SK-N-SH treated with all-trans-retinoic acid at 6 μM for 48 hours (cell line): Measurements from ENCODE around the gene ADAMTSL1.

ENCODE experiments used
- ATAC-seq: fragments of 200-7000 bp; cut with Tn5 transposase; 3 replicates; pipeline ENCODE4 v1.9.1; 2020; ENCODE audit warnings: mild to moderate bottlenecking, moderate library complexity
- ARNTL ChIP-seq: fragments of 450-650 bp; formaldehyde crosslinking; IDR thresholded peaks from 2 replicates; pipeline ENCODE4 v1.5.0; 2020; ENCODE audit warnings: low read depth, mild to moderate bottlenecking, moderate library complexity, borderline replicate concordance
- BACH2 ChIP-seq: fragments of 250-450 bp; sonication (Bioruptor Pico); IDR thresholded peaks from 2 replicates; pipeline ENCODE4 v1.9.0; 2021; ENCODE audit warnings: mild to moderate bottlenecking, borderline replicate concordance
- CSDC2 ChIP-seq: fragments of 250-450 bp; sonication (Bioruptor Pico); IDR thresholded peaks from 2 replicates; pipeline ENCODE4 v1.5.0; 2020; ENCODE audit warnings: mild to moderate bottlenecking, moderate library complexity
- ISL1 ChIP-seq: fragments of 250-450 bp; sonication (Bioruptor Pico); IDR thresholded peaks from 2 replicates; pipeline ENCODE4 v2.1.2; 2022; ENCODE audit warnings: mild to moderate bottlenecking, moderate library complexity
- OSR1 ChIP-seq: fragments of 250-450 bp; sonication (Bioruptor Pico); IDR thresholded peaks from 2 replicates; pipeline ENCODE4 v1.8.0; 2022; ENCODE audit warnings: moderate library complexity, mild to moderate bottlenecking, inconsistent platforms
- PPARA ChIP-seq: fragments of 250-450 bp; sonication (Bioruptor Pico); IDR thresholded peaks from 2 replicates; pipeline ENCODE4 v1.5.0; 2020; ENCODE audit warnings: mild to moderate bottlenecking, borderline replicate concordance
- RARB ChIP-seq: fragments of 250-450 bp; sonication (Bioruptor Pico); IDR thresholded peaks from 2 replicates; pipeline ENCODE4 v1.8.0; 2021; ENCODE audit warnings: mild to moderate bottlenecking, moderate library complexity
- SNAI2 ChIP-seq: fragments of 250-450 bp; sonication (Bioruptor Pico); IDR thresholded peaks from 2 replicates; pipeline ENCODE4 v1.5.0; 2020; ENCODE audit warnings: mild to moderate bottlenecking, moderate library complexity
- TOX ChIP-seq: fragments of 250-450 bp; sonication (Bioruptor Pico); IDR thresholded peaks from 2 replicates; pipeline ENCODE4 v1.8.0; 2021; ENCODE audit warnings: mild to moderate bottlenecking, moderate library complexity, borderline replicate concordance
- ZFP3 ChIP-seq: fragments of 250-450 bp; sonication (Bioruptor Pico); IDR thresholded peaks from 2 replicates; pipeline ENCODE4 v1.5.0; 2020; ENCODE audit warnings: mild to moderate bottlenecking, moderate library complexity
- ZFP30 ChIP-seq: fragments of 450-650 bp; formaldehyde crosslinking; IDR thresholded peaks from 2 replicates; pipeline ENCODE4 v1.5.0; 2022; ENCODE audit warnings: mild to moderate bottlenecking, moderate library complexity
- ZNF565 ChIP-seq: fragments of 450-650 bp; formaldehyde crosslinking; conservative IDR thresholded peaks from 2 replicates; pipeline ENCODE4 v1.5.0; 2020; ENCODE audit warnings: low read depth, mild to moderate bottlenecking, moderate library complexity
- TF ChIP-seq, protein P1 (sequence below): fragments of 250-450 bp; sonication (Bioruptor Pico); IDR thresholded peaks from 2 replicates; pipeline ENCODE4 v1.5.1; 2021; ENCODE audit warnings: mild to moderate bottlenecking, moderate library complexity
- TF ChIP-seq, protein P2 (sequence below): fragments of 250-450 bp; sonication (Bioruptor Pico); IDR thresholded peaks from 2 replicates; pipeline ENCODE4 v1.5.1; 2020; ENCODE audit warnings: low read depth, mild to moderate bottlenecking, moderate library complexity
- TF ChIP-seq, protein P3 (sequence below): fragments of 250-450 bp; sonication (Bioruptor Pico); IDR thresholded peaks from 2 replicates; pipeline ENCODE4 v1.8.0; 2020; ENCODE audit warnings: mild to moderate bottlenecking, moderate library complexity, borderline replicate concordance
- TF ChIP-seq, protein P4 (sequence below): fragments of 250-450 bp; sonication (Bioruptor Pico); IDR thresholded peaks from 2 replicates; pipeline ENCODE4 v1.8.0; 2021; ENCODE audit warnings: low read depth, mild to moderate bottlenecking, moderate library complexity, borderline replicate concordance
- TF ChIP-seq, protein P5 (sequence below): fragments of 250-450 bp; sonication (Bioruptor Pico); IDR thresholded peaks from 2 replicates; pipeline ENCODE4 v1.5.0; 2020; ENCODE audit warnings: mild to moderate bottlenecking, moderate library complexity

Gene ADAMTSL1

DNA sequence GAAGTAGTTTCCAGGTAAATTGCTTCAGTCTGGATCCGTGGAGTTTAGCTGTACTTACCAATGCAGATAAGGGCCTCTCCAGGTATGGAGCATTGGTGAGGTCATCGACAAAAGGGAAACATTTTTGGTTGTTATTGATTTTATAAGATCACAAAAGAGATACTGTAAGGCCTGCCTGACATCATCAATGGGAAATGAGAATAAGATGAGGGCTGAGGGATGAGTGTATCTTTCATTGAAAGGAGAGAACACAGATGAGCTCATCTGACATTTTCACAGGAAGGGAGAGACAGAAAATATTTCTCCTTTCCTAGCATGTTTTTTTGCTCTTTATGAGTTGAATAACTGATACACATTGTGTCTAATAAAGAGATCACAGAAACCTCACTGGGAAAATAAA, 325.5 kb downstream of the ADAMTSL1 start:
- peak; percentile 41; the same call in 2 of the 3 replicates for ATAC-seq
- TF ChIP-seq BACH2 (no peak), RARB (CRISPR knock-in tag) (no peak), ISL1 (CRISPR knock-in tag) (no peak), ZFP30 (CRISPR knock-in tag) (no peak), ZNF565 (no peak), SNAI2 (no peak), PPARA (CRISPR knock-in tag) (no peak), CSDC2 (CRISPR knock-in tag) (no peak)
- TF ChIP-seq, protein P1, sequence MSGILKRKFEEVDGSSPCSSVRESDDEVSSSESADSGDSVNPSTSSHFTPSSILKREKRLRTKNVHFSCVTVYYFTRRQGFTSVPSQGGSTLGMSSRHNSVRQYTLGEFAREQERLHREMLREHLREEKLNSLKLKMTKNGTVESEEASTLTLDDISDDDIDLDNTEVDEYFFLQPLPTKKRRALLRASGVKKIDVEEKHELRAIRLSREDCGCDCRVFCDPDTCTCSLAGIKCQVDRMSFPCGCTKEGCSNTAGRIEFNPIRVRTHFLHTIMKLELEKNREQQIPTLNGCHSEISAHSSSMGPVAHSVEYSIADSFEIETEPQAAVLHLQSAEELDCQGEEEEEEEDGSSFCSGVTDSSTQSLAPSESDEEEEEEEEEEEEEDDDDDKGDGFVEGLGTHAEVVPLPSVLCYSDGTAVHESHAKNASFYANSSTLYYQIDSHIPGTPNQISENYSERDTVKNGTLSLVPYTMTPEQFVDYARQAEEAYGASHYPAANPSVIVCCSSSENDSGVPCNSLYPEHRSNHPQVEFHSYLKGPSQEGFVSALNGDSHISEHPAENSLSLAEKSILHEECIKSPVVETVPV (CRISPR knock-in tag) = no peak
- TF ChIP-seq, protein P2, sequence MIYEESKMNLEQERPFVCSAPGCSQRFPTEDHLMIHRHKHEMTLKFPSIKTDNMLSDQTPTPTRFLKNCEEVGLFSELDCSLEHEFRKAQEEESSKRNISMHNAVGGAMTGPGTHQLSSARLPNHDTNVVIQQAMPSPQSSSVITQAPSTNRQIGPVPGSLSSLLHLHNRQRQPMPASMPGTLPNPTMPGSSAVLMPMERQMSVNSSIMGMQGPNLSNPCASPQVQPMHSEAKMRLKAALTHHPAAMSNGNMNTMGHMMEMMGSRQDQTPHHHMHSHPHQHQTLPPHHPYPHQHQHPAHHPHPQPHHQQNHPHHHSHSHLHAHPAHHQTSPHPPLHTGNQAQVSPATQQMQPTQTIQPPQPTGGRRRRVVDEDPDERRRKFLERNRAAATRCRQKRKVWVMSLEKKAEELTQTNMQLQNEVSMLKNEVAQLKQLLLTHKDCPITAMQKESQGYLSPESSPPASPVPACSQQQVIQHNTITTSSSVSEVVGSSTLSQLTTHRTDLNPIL (CRISPR knock-in tag) = no peak
- TF ChIP-seq, protein P3, sequence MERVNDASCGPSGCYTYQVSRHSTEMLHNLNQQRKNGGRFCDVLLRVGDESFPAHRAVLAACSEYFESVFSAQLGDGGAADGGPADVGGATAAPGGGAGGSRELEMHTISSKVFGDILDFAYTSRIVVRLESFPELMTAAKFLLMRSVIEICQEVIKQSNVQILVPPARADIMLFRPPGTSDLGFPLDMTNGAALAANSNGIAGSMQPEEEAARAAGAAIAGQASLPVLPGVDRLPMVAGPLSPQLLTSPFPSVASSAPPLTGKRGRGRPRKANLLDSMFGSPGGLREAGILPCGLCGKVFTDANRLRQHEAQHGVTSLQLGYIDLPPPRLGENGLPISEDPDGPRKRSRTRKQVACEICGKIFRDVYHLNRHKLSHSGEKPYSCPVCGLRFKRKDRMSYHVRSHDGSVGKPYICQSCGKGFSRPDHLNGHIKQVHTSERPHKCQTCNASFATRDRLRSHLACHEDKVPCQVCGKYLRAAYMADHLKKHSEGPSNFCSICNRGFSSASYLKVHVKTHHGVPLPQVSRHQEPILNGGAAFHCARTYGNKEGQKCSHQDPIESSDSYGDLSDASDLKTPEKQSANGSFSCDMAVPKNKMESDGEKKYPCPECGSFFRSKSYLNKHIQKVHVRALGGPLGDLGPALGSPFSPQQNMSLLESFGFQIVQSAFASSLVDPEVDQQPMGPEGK (CRISPR knock-in tag) = no peak
- TF ChIP-seq, protein P4, sequence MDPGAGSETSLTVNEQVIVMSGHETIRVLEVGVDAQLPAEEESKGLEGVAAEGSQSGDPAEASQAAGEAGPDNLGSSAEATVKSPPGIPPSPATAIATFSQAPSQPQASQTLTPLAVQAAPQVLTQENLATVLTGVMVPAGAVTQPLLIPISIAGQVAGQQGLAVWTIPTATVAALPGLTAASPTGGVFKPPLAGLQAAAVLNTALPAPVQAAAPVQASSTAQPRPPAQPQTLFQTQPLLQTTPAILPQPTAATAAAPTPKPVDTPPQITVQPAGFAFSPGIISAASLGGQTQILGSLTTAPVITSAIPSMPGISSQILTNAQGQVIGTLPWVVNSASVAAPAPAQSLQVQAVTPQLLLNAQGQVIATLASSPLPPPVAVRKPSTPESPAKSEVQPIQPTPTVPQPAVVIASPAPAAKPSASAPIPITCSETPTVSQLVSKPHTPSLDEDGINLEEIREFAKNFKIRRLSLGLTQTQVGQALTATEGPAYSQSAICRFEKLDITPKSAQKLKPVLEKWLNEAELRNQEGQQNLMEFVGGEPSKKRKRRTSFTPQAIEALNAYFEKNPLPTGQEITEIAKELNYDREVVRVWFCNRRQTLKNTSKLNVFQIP (CRISPR knock-in tag) = no peak
- TF ChIP-seq, all 23 proteins: peak for 0

DNA sequence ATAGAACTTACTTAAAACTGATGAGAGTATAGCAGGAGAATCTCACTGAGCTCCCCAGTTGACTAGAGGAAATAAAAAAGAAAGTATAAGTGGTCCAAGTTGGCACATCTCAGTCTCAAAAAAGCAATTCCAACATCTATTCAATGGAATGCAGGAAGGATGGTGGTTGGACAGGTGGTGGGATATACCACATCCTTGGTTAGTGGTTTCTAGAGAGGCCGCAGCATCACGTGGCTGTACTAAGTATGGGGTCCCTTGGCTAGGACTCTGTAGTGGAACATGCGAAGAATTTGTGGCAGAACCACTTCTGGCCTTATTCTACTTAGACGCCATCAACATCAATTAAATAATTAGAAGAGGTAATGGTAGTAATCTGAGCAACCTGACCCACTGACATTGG, 326.6 kb downstream of the ADAMTSL1 start:
- no peak for ATAC-seq
- TF ChIP-seq SNAI2 = no peak
- TF ChIP-seq BACH2 = no peak
- TF ChIP-seq, protein P1 (CRISPR knock-in tag) = no peak
- TF ChIP-seq ISL1 (CRISPR knock-in tag) = no peak
- TF ChIP-seq, protein P5, sequence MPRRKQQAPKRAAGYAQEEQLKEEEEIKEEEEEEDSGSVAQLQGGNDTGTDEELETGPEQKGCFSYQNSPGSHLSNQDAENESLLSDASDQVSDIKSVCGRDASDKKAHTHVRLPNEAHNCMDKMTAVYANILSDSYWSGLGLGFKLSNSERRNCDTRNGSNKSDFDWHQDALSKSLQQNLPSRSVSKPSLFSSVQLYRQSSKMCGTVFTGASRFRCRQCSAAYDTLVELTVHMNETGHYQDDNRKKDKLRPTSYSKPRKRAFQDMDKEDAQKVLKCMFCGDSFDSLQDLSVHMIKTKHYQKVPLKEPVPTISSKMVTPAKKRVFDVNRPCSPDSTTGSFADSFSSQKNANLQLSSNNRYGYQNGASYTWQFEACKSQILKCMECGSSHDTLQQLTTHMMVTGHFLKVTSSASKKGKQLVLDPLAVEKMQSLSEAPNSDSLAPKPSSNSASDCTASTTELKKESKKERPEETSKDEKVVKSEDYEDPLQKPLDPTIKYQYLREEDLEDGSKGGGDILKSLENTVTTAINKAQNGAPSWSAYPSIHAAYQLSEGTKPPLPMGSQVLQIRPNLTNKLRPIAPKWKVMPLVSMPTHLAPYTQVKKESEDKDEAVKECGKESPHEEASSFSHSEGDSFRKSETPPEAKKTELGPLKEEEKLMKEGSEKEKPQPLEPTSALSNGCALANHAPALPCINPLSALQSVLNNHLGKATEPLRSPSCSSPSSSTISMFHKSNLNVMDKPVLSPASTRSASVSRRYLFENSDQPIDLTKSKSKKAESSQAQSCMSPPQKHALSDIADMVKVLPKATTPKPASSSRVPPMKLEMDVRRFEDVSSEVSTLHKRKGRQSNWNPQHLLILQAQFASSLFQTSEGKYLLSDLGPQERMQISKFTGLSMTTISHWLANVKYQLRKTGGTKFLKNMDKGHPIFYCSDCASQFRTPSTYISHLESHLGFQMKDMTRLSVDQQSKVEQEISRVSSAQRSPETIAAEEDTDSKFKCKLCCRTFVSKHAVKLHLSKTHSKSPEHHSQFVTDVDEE (CRISPR knock-in tag) = no peak
- no peak for TF ChIP-seq RARB (CRISPR knock-in tag)
- no peak for TF ChIP-seq PPARA (CRISPR knock-in tag)
- no peak for TF ChIP-seq ARNTL
- TF ChIP-seq, protein P2 (CRISPR knock-in tag) = no peak
- TF ChIP-seq OSR1 (CRISPR knock-in tag) = no peak
- TF ChIP-seq TOX = no peak
- TF ChIP-seq, protein P4 (CRISPR knock-in tag) = no peak
- no peak for TF ChIP-seq ZFP3 (CRISPR knock-in tag)
